HepG2 (cell line): ENCODE data around the gene LYST. TPM values are rescaled to one million over a fixed set of nuclear protein-coding genes. Genes with fewer than 3 reads are reported as not detected.

Experiments used
- CERS6 ChIP-seq: sonication (generic); formaldehyde crosslinking; IDR thresholded peaks from 2 replicates; pipeline ENCODE4 v1.5.0; 2020; ENCODE audit warnings: missing genetic modification reagents
- E2F2 ChIP-seq: sonication (generic); formaldehyde crosslinking; IDR thresholded peaks from 2 replicates; pipeline ENCODE4 v1.4.0; 2020; ENCODE audit warnings: missing genetic modification reagents, borderline replicate concordance
- FOXA3 ChIP-seq: IDR thresholded peaks from 2 replicates; pipeline ENCODE4 v1.6.1; 2016; ENCODE audit warnings: missing genetic modification reagents, missing compliant biosample characterization
- FOXJ3 ChIP-seq: sonication (generic); formaldehyde crosslinking; IDR thresholded peaks from 2 replicates; pipeline ENCODE4 v1.4.0; 2020; ENCODE audit warnings: missing genetic modification reagents, mild to moderate bottlenecking, borderline replicate concordance
- GATAD2A ChIP-seq: IDR thresholded peaks from 2 replicates; pipeline ENCODE4 v1.6.1; 2016
- KDM6A ChIP-seq: IDR thresholded peaks from 2 replicates; pipeline ENCODE4 v1.6.1; 2016; ENCODE audit warnings: low read depth
- MAFG ChIP-seq: sonication (generic); formaldehyde crosslinking; IDR thresholded peaks from 2 replicates; pipeline ENCODE4 v1.5.1; 2020; ENCODE audit warnings: mild to moderate bottlenecking, missing genetic modification reagents
- MLXIP ChIP-seq: sonication (generic); formaldehyde crosslinking; IDR thresholded peaks from 2 replicates; pipeline ENCODE4 v1.9.0; 2021; ENCODE audit warnings: missing genetic modification reagents, borderline replicate concordance
- NFATC3 ChIP-seq: sonication (generic); formaldehyde crosslinking; IDR thresholded peaks from 2 replicates; pipeline ENCODE4 v1.5.1; 2020; ENCODE audit warnings: mild to moderate bottlenecking, missing genetic modification reagents
- NR2F6 ChIP-seq, 2 experiments: IDR thresholded peaks; 2 replicates each; pipeline ENCODE4 v1.6.1; 2016; ENCODE audit warnings: antibody characterized with exemption in 1 of 2, mild to moderate bottlenecking in 1 of 2
- PCBP2 ChIP-seq: fragments of 200-400 bp; formaldehyde crosslinking; optimal IDR thresholded peaks from 2 replicates; pipeline ENCODE3; 2018; ENCODE audit warnings: low read length, low read depth; ENCODE audit not compliant: poor library complexity, severe bottlenecking
- POGZ ChIP-seq: sonication (generic); formaldehyde crosslinking; IDR thresholded peaks from 2 replicates; pipeline ENCODE4 v1.4.0; 2020; ENCODE audit warnings: mild to moderate bottlenecking, missing genetic modification reagents
- RERE ChIP-seq: IDR thresholded peaks from 2 replicates; pipeline ENCODE4 v1.6.1; 2016; ENCODE audit warnings: low read depth, missing genetic modification reagents, missing compliant biosample characterization
- SMAD1 ChIP-seq: sonication (generic); formaldehyde crosslinking; IDR thresholded peaks from 2 replicates; pipeline ENCODE4 v1.4.0; 2020; ENCODE audit warnings: missing genetic modification reagents, low read depth, mild to moderate bottlenecking, borderline replicate concordance
- SOX5 ChIP-seq: IDR thresholded peaks from 2 replicates; pipeline ENCODE4 v1.6.1; 2016; ENCODE audit warnings: borderline replicate concordance
- THAP11 ChIP-seq: IDR thresholded peaks from 2 replicates; pipeline ENCODE4 v1.6.1; 2016; ENCODE audit warnings: missing biosample characterization, missing genetic modification reagents
- ZNF264 ChIP-seq: sonication (generic); formaldehyde crosslinking; IDR thresholded peaks from 2 replicates; pipeline ENCODE4 v1.4.0; 2020; ENCODE audit warnings: missing genetic modification reagents
- ZNF329 ChIP-seq: sonication (generic); formaldehyde crosslinking; IDR thresholded peaks from 2 replicates; pipeline ENCODE4 v1.9.0; 2021; ENCODE audit warnings: low read depth, mild to moderate bottlenecking, missing genetic modification reagents
- ZNF652 ChIP-seq: IDR thresholded peaks from 2 replicates; pipeline ENCODE4 v1.6.1; 2016; ENCODE audit warnings: low read depth, borderline replicate concordance
- ZNF7 ChIP-seq: IDR thresholded peaks from 2 replicates; pipeline ENCODE4 v1.6.1; 2016; ENCODE audit warnings: missing biosample characterization, missing genetic modification reagents
- polyA plus RNA-seq, 8 experiments: library from polyadenylated mRNA; depleted of rRNA in 3 of 8; stranded (reverse) in 7 of 8; unstranded in 1 of 8; fragments of >200 nt; fragmentation: Illumina TruSeq in 4 of 8; extraction: Trizol in 4 of 8; gene quantifications; 2 replicates each; pipeline versions ENCODE4 v1.2.1 to v1.2.3, GENCODE V29; 2011 to 2016; ENCODE audit warnings: low read depth in 4 of 8, missing spikeins in 1 of 8, mixed read lengths in 1 of 8; ENCODE audit not compliant: insufficient read depth in 1 of 8
- total RNA-seq, 5 experiments: library from RNA; depleted of rRNA; stranded (reverse); fragments of >200 nt; fragmentation: Illumina TruSeq; extraction: Trizol; gene quantifications; 2 replicates each; pipeline ENCODE4 v1.2.3, GENCODE V29; 2016; ENCODE audit warnings: low read depth in 1 of 5

The LYST gene
- total and polyA plus RNA-seq, 2 of the 13 experiments (the other 11 are each of a cell fraction or from before 2014, with no cell fraction given), result 0.91 to 2.5 TPM

GRCh38 chr1:235826102-235826854, 40.4 kb downstream of the LYST start (continued):
- TF ChIP-seq FOXJ3 (CRISPR knock-in tag), result 0 out of 2 replicates have a peak, but pooled peaks have one; percentile 43
- no peak for TF ChIP-seq SMAD1
- TF ChIP-seq FOXA3, result peak; percentile 70
- no peak for TF ChIP-seq THAP11 (CRISPR knock-in tag)
- no peak for TF ChIP-seq E2F2 (CRISPR knock-in tag)
- TF ChIP-seq ZNF264 (CRISPR knock-in tag), result no peak
- TF ChIP-seq ZNF329 (CRISPR knock-in tag), result no peak
- peak; percentile 45; the same call in 1 of the 2 replicates for TF ChIP-seq SOX5 (CRISPR knock-in tag)
- TF ChIP-seq GATAD2A (CRISPR knock-in tag), result peak; percentile 56
- TF ChIP-seq POGZ (CRISPR knock-in tag), result peak; percentile 38; the same call in 1 of the 2 replicates
- peak; percentile 90 for TF ChIP-seq ZNF652 (CRISPR knock-in tag)
- TF ChIP-seq CERS6, result no peak
- TF ChIP-seq NFATC3 (CRISPR knock-in tag), result no peak
- peak; percentile 19; the same call in 1 of the 2 replicates for TF ChIP-seq NR2F6 (IDR thresholded peaks at IDR 0.05)
- no peak for TF ChIP-seq NR2F6 (CRISPR knock-in tag; IDR thresholded peaks at IDR 0.05)
- no peak for TF ChIP-seq KDM6A (CRISPR knock-in tag)
- TF ChIP-seq MAFG (CRISPR knock-in tag), result no peak
- TF ChIP-seq ZNF7 (CRISPR knock-in tag), result no peak
- no peak for TF ChIP-seq RERE (CRISPR knock-in tag)
- no peak for TF ChIP-seq MLXIP (CRISPR knock-in tag)
- TF ChIP-seq PCBP2, result no peak
